Mucosa of descending colon (tissue), 3 donors: ENCODE results near the gene SAP30L. TPM values are rescaled to one million over a fixed set of nuclear protein-coding genes. Genes with fewer than 3 reads are reported as not detected.

ENCODE experiments used
- ATAC-seq: fragments of 200-7000 bp; cut with Tn5 transposase; one replicate; pipeline ENCODE4 v1.9.1; 2020; ENCODE audit warnings: mild to moderate bottlenecking, moderate library complexity
- DNase-seq, 3 donors: peaks; one replicate each; pipeline ENCODE4 v3.0.0-alpha.2; 2020
- H3K36me3 ChIP-seq: fragments of 200-600 bp; one replicate; pipeline ENCODE4 v1.8.0; 2021; ENCODE audit warnings: low read depth, mild to moderate bottlenecking
- H3K4me1 ChIP-seq: fragments of 200-600 bp; one replicate; pipeline ENCODE4 v1.8.0; 2021; ENCODE audit warnings: low read depth, mild to moderate bottlenecking
- H3K4me3 ChIP-seq: fragments of 200-600 bp; one replicate; pipeline ENCODE4 v1.8.0; 2021; ENCODE audit warnings: mild to moderate bottlenecking
- H3K9me3 ChIP-seq: fragments of 200-600 bp; one replicate; pipeline ENCODE4 v1.8.0; 2021; ENCODE audit warnings: mild to moderate bottlenecking
- intact Hi-C, 2 donors: fragments of 100-400 bp; cut with DNase I in 1 of 2; cut with micrococcal nuclease in 1 of 2; formaldehyde crosslinking; loops; one replicate each; pipeline versions ENCODE4 v1.11.0 to v1.11.1; 2022; cut with DNase I, micrococcal nuclease
- total RNA-seq, 3 donors: library from RNA; stranded (reverse); fragmentation: NEBNext Ultra II Directional in 2 of 3; extraction: Animal tissue kit (Norgen Biotek cat#: 25700) in 2 of 3; gene quantifications; one replicate each; pipeline versions ENCODE4 v1.2.1 to v1.2.4, GENCODE V29; 2021 to 2023
- TF ChIP-seq, protein P1 (sequence below): fragments of 200-600 bp; IDR thresholded peaks from one replicate; pipeline ENCODE4 v1.8.0; 2022; ENCODE audit warnings: antibody characterized with exemption, mild to moderate bottlenecking
- donor health status: DM: no; HTN: no; CAD: no; lungs with moderate emphysema.
- donor health status: DM: no; HTN: no; CAD: no.
- donor health status: DM: no; HTN: yes; CAD: no.

Gene SAP30L
- total RNA-seq, 3 donors from 2014 or later, result 55.0 to 65.6 (median 63.5) TPM

DNA sequence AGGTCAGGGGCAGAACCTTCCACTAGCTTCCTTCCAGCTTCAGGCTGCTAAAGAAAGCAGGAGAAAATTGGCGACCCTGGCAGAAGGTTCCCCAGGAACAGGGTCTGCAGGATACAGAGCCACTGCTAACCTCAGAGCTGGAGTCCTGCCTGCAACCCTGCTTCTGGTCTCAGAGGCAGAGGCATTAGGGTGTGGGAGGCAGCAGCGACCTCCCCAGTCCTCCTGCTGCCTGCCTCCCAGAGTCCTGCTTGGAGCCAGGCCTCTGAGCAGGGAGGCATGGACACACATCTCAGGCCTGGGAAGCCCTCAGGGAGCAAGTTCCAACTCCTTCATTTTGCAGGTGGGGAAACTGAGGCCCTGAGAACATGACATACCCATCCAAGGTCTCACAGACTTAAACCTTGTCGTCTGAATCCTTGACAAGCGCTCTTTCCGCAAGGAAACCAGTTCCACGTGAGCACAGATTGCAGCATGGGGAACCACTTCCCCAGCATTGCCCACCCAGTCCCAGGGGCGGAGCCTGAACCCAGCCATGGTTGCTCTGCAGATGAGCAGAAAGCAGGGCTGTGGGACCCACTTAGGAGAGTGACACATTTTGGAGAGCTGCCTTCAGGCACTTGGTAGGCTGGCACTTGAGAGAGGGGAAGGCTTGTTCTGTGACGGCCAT is 60.4 kb downstream of the SAP30L start:
- no peaks in the 10 kb centered on the region for H3K4me1 ChIP-seq
- no peaks in the 10 kb centered on the region for H3K36me3 ChIP-seq
- DNase-seq, result no peak
- no peak overlapping the region for H3K4me3 ChIP-seq
- TF ChIP-seq, protein P1, sequence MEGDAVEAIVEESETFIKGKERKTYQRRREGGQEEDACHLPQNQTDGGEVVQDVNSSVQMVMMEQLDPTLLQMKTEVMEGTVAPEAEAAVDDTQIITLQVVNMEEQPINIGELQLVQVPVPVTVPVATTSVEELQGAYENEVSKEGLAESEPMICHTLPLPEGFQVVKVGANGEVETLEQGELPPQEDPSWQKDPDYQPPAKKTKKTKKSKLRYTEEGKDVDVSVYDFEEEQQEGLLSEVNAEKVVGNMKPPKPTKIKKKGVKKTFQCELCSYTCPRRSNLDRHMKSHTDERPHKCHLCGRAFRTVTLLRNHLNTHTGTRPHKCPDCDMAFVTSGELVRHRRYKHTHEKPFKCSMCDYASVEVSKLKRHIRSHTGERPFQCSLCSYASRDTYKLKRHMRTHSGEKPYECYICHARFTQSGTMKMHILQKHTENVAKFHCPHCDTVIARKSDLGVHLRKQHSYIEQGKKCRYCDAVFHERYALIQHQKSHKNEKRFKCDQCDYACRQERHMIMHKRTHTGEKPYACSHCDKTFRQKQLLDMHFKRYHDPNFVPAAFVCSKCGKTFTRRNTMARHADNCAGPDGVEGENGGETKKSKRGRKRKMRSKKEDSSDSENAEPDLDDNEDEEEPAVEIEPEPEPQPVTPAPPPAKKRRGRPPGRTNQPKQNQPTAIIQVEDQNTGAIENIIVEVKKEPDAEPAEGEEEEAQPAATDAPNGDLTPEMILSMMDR, result no peak
- intact Hi-C loops, result no loop called here
- no peak for ATAC-seq
- no peaks in the 10 kb centered on the region for H3K9me3 ChIP-seq

DNA sequence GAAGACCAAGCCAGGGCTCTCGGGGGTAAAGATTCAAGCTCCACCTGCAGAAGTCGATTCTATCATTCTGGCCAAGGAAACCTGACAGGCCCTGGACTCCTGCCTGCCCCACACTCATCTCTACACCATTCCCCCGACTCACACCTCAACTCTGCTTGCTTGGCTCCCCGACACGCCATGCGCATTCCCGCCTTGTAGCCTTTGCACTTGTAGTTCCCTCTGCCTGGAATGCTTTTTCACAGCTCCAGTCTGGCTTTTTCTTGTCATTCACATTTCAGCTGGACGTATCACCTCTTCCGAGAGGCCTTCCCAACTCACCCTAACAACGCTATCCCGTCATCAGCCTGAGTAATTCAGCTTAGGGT is 60.9 kb downstream of the SAP30L start:
- Histone ChIP-seq H3K4me1 (no peaks in the 10 kb centered on the region), H3K4me3 (no peak overlapping the region), H3K9me3 (no peaks in the 10 kb centered on the region), H3K36me3 (no peaks in the 10 kb centered on the region)
- TF ChIP-seq, protein P1, result no peak
- no peak for ATAC-seq
- DNase-seq, result no peak
- intact Hi-C loops, result no loop called here

DNA sequence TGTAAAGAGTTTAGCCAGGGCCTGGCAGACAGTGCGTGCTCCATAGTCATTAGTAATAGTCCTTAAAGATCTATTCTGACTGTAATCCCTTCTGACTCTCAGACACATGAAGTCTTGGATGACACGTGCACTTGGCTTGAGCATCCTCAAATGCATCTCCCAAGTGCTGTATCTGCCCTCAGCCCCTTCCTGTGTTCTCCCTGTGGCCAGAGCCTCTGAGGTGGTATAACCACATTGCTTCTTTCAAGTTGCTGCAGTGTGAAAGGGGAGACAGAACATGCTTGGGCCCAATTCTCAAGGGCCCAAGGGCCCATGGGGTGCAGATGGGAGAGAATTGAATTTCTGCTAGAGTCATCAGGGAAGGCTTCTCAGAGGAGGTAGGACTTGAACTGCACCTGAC is 62.3 kb downstream of the SAP30L start:
- H3K36me3 ChIP-seq, result no peaks in the 10 kb centered on the region
- H3K9me3 ChIP-seq, result no peaks in the 10 kb centered on the region
- H3K4me1 ChIP-seq, result no peaks in the 10 kb centered on the region
- TF ChIP-seq, protein P1, result no peak
- ATAC-seq, result no peak
- intact Hi-C loops, result no loop called here
- no peak for DNase-seq
- H3K4me3 ChIP-seq, result no peak overlapping the region

DNA sequence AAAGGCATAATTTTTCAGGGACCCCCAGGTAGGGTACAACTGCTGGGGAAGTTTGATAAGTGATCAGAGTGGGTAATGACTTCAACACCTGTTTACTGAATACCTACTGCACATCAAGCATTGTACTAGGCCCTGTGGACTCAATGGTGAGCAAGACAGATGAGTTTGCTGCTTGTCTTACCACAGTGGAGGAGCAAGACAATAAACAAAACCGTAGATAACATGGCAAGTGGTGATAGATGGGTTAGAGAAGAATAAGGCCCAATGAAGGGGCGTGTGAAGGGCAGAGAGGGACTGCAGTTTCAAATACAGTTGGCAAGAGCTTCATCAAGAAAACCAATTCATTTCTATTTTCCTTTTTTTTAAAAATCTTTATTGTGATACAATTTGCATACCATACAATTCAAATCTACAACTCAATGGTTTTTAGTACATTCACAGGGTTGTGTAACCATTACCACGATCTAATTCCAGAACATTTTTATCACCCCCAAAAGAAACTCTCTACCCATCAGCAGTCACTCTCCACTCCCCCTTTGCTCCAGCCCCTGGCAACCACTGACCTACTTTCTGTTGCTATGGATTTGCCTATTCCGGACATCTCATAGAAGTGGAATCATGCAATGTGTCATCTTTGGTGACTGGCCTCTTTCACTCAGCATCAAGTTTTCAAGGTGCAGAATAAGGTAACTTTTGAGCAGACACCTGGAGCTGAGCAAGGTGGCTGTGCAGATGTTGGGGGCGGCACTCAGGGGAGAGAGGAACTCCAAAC is 64.2 kb downstream of the SAP30L start:
- intact Hi-C loops, result no loop called here

More for the DNA sequence above, 64.2 kb downstream of the SAP30L start:
- Histone ChIP-seq H3K36me3 (no peaks in the 10 kb centered on the region), H3K4me3 (no peak overlapping the region), H3K4me1 (no peaks in the 10 kb centered on the region), H3K9me3 (no peaks in the 10 kb centered on the region)
- TF ChIP-seq, protein P1, result no peak
- DNase-seq, result no peak
- ATAC-seq, result no peak

Other genes with a start within 250 kb of the SAP30L start
- 10 to 100 TPM in 1 of 3 donors, 1 to 10 TPM in 1, under 1 TPM in 1; 0.61 to 47.3 (median 1.8) TPM for gene HAND1, start 32.2 kb downstream of the SAP30L start, total RNA-seq